ENCODE results near the gene CDC26.

GRCh38 chr9:113244556-113244955, 30.8 kb downstream of the CDC26 start:
- TF ChIP-seq CTCF (IDR thresholded peaks at IDR 0.05) (no peak), POLR2A (IDR thresholded peaks at IDR 0.05) (no peak)

All from testis (tissue), 2 donors.